Mesenteric fat pad (tissue), 1 donor: Measurements from ENCODE around the gene EMX1. TPM values are rescaled to one million over a fixed set of nuclear protein-coding genes. Genes with fewer than 3 reads are reported as not detected.
A peak's percentile ranks its signal among the peaks of the same experiment; 100 is the strongest.

Experiments
- DNase-seq: peaks from one replicate; pipeline ENCODE4 v3.0.0-alpha.2; 2020; ENCODE audit warnings: low spot score
- total RNA-seq: library from RNA; stranded (reverse); fragmentation: NEBNext Ultra II Directional; extraction: Animal tissue kit (Norgen Biotek cat#: 25700); gene quantifications from one replicate; pipeline ENCODE4 v1.2.1, GENCODE V29; 2021
- donor health status: DM: yes; HTN: yes; CAD: no.

The EMX1 gene
- total RNA-seq, 1 donor from 2014 or later, result not detected

DNA sequence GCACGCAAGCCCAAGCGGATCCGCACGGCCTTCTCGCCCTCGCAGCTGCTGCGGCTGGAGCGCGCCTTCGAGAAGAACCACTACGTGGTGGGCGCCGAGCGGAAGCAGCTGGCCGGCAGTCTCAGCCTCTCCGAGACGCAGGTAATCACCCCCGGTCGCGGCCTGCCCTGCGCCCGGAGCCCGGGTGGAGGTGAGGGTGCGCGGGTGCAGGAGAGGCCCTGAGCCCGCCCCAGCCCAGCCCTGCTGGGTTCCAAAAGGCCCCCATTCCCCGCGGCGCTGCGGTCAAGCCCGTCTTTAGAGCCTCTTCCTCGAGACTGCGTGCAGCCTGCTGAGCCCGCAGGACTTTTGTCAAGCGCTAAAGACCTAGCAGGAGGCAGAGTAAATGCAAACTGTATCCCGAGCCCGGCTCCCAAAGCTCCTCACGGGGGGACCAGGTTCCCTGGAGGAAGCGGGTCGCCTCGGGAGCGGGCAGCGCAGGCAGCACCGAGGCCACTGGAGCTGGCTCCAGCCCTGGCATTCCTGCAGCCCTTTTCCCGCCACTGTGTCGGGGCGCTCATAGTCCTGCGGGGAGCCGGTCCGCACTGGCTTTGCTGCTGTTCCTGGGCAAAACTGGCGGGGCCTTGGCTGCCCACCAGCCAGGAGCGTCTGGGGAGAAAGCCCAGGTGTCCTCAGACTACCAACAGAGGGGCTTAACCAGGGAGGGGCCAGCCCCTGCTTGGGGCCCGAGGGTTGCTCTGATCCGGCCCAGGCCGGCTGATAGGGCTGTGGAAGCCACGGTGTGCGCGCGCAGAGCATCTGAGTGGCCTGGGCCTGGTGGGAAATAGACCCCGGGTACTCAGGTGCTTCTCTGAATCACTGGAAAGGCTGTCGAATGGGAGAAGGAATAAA lies 7.3 kb downstream of the EMX1 start:
- peak; percentile 76 for DNase-seq

GRCh38 chr2:72925328-72925943 lies 8.1 kb downstream of the EMX1 start:
- peak; percentile 79 for DNase-seq

DNA sequence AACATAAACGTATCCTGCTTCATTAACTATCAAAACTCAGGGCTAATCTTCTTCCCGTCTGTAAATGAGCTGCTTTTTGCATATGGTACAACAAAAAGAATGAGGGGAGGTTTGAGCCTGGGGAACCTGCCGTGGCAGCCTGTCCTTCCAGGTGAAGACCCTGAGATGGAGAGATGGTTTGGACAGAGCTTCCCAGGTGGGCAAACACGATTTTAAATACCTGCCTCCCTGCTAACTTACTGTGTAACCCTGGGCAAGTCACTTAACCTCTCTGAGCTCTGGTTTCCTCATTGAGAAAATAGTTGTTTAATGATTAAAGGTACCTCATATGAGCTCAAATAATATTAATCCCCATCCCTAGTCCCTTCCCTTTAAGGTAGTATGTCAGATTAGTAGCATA lies 9.0 kb downstream of the EMX1 start:
- DNase-seq, result no peak

DNA sequence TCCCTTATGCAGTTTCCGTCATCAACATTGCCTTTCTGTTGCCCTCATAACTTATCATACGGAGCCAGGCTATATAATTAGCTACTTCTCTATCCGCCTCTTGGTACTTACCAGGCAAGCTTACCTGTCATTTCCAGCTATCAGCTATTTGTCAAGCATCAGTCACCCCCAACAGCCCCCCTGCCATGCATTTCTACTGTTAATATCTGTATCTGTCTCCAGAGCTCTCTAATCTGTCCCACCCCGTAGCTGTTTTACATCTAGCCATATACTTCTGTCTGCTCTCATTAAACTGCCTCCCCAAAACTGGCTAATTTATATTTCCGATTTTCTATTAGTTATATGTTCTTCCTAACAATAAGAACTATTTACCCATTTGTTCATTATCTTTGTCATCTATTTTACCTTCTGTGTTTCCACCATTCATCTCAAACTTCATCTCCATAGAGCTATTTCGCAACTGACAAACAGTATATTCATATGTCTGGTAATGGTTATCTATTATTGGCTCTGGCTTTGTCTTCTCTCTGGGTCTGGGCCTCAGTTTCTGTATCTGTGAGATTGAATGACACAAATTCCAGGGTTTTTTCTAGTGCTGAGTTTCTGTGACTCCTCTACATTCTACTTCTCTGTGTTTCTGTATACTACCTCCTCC lies 9.6 kb downstream of the EMX1 start:
- no peak for DNase-seq

- no peak for DNase-seq
Measured at GRCh38 chr2:72927619-72928550, 10.6 kb downstream of the EMX1 start.

GRCh38 chr2:72929010-72929409 lies 11.7 kb downstream of the EMX1 start:
- DNase-seq, result no peak

GRCh38 chr2:72931280-72931910 lies 14.1 kb downstream of the EMX1 start:
- DNase-seq, result peak; percentile 79

- no peak for DNase-seq
Measured at GRCh38 chr2:72932045-72932740, 14.9 kb downstream of the EMX1 start.

DNA sequence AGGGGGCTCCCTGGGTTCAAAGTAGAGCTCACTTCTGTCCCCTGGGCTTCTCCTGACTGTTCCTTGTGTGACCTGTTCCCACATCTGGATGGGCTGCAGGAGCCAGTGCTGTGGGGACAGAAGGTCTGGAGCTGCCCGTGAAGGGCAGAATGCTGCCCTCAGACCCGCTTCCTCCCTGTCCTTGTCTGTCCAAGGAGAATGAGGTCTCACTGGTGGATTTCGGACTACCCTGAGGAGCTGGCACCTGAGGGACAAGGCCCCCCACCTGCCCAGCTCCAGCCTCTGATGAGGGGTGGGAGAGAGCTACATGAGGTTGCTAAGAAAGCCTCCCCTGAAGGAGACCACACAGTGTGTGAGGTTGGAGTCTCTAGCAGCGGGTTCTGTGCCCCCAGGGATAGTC lies 15.5 kb downstream of the EMX1 start:
- DNase-seq, result no peak

DNA sequence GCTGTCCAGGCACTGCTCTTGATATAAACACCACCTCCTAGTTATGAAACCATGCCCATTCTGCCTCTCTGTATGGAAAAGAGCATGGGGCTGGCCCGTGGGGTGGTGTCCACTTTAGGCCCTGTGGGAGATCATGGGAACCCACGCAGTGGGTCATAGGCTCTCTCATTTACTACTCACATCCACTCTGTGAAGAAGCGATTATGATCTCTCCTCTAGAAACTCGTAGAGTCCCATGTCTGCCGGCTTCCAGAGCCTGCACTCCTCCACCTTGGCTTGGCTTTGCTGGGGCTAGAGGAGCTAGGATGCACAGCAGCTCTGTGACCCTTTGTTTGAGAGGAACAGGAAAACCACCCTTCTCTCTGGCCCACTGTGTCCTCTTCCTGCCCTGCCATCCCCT lies 15.9 kb downstream of the EMX1 start:
- no peak for DNase-seq

GRCh38 chr2:72933646-72934151 lies 16.4 kb downstream of the EMX1 start:
- no peak for DNase-seq

DNA sequence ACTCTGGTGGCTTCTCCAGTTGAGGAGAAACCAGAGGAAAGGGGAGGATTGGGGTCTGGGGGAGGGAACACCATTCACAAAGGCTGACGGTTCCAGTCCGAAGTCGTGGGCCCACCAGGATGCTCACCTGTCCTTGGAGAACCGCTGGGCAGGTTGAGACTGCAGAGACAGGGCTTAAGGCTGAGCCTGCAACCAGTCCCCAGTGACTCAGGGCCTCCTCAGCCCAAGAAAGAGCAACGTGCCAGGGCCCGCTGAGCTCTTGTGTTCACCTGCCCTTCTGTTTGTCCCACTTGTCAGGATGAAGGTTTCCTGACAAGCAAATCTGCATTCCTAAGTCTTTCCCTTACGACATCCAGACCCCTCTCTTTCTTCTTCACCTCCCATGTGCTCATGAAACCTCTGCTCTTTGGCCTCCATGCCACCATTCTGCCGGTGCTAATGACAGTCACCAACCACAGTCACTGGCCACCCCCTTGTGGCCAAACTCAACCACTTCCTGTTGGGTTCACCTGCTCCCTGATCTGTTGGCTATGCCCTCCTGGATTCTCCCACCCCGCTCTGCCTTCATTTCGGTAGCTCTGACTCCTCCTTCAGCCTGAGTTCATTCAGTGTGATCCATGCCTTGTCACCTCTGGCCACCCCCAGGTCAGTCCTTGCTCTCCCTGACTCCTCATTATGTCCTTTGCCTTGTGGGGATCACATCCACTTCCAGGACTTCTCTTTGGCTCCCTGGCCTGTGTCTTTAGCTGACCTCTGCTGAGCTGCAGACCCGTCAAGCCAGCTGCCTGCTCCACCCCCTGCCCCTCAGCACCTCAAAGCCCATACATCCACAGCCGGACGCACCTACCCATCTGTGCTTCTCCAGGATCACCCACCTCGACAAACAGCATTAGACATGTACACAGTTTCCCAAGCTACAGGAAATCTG lies 17.6 kb downstream of the EMX1 start:
- no peak for DNase-seq

GRCh38 chr2:72935611-72935957 lies 18.3 kb downstream of the EMX1 start:
- no peak for DNase-seq

DNA sequence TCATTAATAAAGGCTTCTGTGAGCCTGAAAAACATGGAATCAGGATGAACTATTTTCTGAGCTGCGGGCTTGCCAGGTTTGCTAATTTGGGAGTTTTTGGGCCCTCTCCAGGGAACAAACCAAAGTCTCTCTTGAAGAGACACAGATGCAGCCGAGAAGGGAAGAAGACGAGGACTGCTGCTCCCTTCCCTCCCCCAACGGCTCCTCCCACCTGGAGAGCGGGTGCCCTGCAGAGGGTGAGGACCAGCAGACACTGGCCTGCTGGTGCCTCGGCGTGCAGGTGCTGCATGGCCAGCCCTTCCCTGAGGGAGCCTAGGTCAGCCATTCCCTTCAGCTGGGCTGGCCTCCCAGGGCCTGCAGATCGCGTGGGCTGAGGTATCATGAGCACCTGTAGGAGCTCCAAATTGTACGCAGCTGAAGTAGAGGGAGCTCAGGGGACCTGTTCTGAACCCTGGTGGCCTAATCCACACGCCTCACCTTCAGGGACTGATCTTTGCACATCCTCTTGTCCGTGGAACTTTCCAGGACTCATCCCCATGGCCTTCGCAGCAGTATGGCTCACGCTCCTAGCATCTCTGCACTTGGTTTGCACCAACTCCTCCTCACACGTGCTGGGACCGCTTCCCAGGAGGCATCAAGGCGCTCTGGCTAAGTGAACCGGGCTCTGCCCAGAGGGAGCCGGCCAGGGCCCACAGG lies 19.5 kb downstream of the EMX1 start:
- no peak for DNase-seq

- DNase-seq, result no peak
Measured at GRCh38 chr2:72937356-72937669, 20.0 kb downstream of the EMX1 start.

DNA sequence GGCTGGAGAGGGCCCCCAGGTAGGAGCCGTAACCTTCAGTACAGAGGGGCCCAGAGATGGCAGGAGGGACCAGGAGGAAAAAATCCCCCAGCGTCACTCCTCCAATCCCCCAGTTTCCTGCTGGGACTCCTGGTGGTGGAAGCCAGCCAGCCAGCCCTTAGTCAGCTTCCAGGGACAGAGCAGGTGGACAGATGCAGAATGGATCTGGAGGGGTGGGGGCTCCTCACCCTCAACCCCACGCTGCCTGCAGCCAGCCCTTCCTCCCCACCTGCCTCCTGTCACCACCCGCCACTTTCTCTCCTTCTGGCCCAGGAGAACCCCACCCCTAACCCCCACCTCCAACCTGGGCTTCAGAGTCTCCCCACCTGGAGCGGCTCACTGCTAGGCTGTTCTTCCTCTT lies 21.1 kb downstream of the EMX1 start:
- no peak for DNase-seq

GRCh38 chr2:72940361-72940760 lies 23.0 kb downstream of the EMX1 start:
- DNase-seq, result no peak

GRCh38 chr2:72940786-72941185 lies 23.5 kb downstream of the EMX1 start:
- no peak for DNase-seq
